PC-9 (cell line): ENCODE measurements around the gene CAPN5. TPM values are rescaled to one million over a fixed set of nuclear protein-coding genes. Genes with fewer than 3 reads are reported as not detected.

ENCODE experiments used
- BruUV-seq: library from RNA; stranded (reverse); fragments of 400-500 nt; replicated peaks from 2 replicates; lab custom pipeline; 2021; lab: Mats Ljungman, UMichigan
- CTCF ChIA-PET: fragments of 300-600 bp; sonication (Branson Sonifier 250); formaldehyde crosslinking; loops from one replicate; lab custom pipeline; 2022; ENCODE audit warnings: antibody characterized with exemption; lab: Charles Lee
- POLR2A ChIA-PET: fragments of 300-600 bp; sonication (Branson Sonifier 250); formaldehyde crosslinking; loops from one replicate; lab custom pipeline; 2022; ENCODE audit warnings: antibody characterized with exemption; ENCODE audit not compliant: unreplicated experiment; lab: Charles Lee
- DNase-seq, 2 experiments: peaks; one replicate each; pipeline versions ENCODE4 v3.0.0 to v3.0.0-alpha.2; 2015 to 2022; ENCODE audit warnings: mixed read lengths in 1 of 2
- H2AFZ ChIP-seq: fragments of 200-600 bp; sonication (generic); 2 replicates; pipeline ENCODE4 v1.8.1; 2017; ENCODE audit warnings: antibody characterized with exemption
- H3F3A ChIP-seq: fragments of 200-600 bp; sonication (generic); 2 replicates; pipeline ENCODE4 v1.8.1; 2017; ENCODE audit warnings: antibody characterized with exemption, mild to moderate bottlenecking, low read depth; ENCODE audit not compliant: insufficient read depth
- H3K27ac ChIP-seq: fragments of 200-600 bp; sonication (generic); 2 replicates; pipeline ENCODE4 v1.6.1; 2016; ENCODE audit warnings: mixed run types
- H3K27me3 ChIP-seq: fragments of 200-600 bp; sonication (generic); 2 replicates; pipeline ENCODE4 v1.6.1; 2016; ENCODE audit warnings: low read depth, mixed run types; ENCODE audit not compliant: insufficient read depth
- H3K36me3 ChIP-seq: fragments of 200-600 bp; sonication (generic); 2 replicates; pipeline ENCODE4 v1.6.1; 2016; ENCODE audit warnings: low read depth, mixed run types
- H3K4me1 ChIP-seq: fragments of 200-600 bp; sonication (generic); replicated peaks from 2 replicates; pipeline ENCODE4 v1.6.1; 2016; ENCODE audit warnings: mixed run types; ENCODE audit not compliant: insufficient read depth
- H3K4me2 ChIP-seq: fragments of 200-600 bp; sonication (generic); 2 replicates; pipeline ENCODE4 v1.6.1; 2017; ENCODE audit warnings: mixed run types
- H3K4me3 ChIP-seq: fragments of 200-600 bp; sonication (generic); 2 replicates; pipeline ENCODE4 v1.6.1; 2016; ENCODE audit warnings: mixed run types
- H3K79me2 ChIP-seq: fragments of 200-600 bp; sonication (generic); 2 replicates; pipeline ENCODE4 v1.6.1; 2017; ENCODE audit warnings: low read depth, mixed run types
- H3K9me2 ChIP-seq: fragments of 200-600 bp; sonication (generic); 2 replicates; pipeline ENCODE4 v1.8.1; 2017; ENCODE audit warnings: mild to moderate bottlenecking; ENCODE audit not compliant: insufficient read depth
- H3K9me3 ChIP-seq: fragments of 200-600 bp; sonication (generic); 2 replicates; pipeline ENCODE4 v1.8.1; 2016; ENCODE audit warnings: low read depth; ENCODE audit not compliant: insufficient read depth
- H4K20me1 ChIP-seq: fragments of 200-600 bp; sonication (generic); 2 replicates; pipeline ENCODE4 v1.8.1; 2017; ENCODE audit not compliant: insufficient read depth
- EZH2 ChIP-seq: fragments of 200-600 bp; sonication (generic); IDR thresholded peaks from 2 replicates; pipeline ENCODE4 v1.8.0; 2017; ENCODE audit warnings: antibody characterized with exemption, low read depth
- intact Hi-C: fragments of 100-400 bp; cut with micrococcal nuclease; formaldehyde crosslinking; loops from one replicate; pipeline ENCODE4 v1.10.0; 2022; ENCODE audit not compliant: unreplicated experiment
- total RNA-seq: library from RNA; stranded (reverse); gene quantifications from 2 replicates; pipeline ENCODE4 v1.2.3, GENCODE V29; 2021
- TF ChIP-seq, protein P1 (sequence below): fragments of 200-600 bp; sonication (generic); conservative IDR thresholded peaks from 2 replicates; pipeline ENCODE4 v1.6.1; 2017; ENCODE audit warnings: mixed run types, antibody characterized with exemption, mild to moderate bottlenecking, moderate library complexity

CAPN5 gene
- total RNA-seq, 1 experiment from 2014 or later: 9.9 TPM

DNA sequence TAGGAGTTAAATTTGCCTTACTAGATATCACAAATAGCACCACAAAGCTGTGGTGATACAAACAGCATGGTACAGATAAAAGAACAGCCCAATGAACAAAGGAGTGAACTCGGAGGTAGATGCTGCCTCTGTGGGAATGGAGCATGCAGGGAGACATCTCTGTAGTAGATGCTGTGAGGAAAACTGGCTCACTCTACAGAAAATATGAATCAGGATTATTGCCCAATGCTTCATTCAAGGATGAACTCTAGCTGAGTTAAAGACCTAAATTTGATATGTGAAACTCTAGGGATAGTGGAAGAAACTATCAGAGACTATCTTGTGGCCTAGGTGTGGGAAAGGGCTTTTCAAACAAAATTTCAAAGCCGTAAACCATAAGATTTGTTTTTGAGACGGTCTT lies 15.3 kb upstream of the CAPN5 start:
- no peak overlapping the region for H3K27ac ChIP-seq
- DNase-seq: no peak
- H3K79me2 ChIP-seq: no peaks in the 10 kb centered on the region
- TF ChIP-seq, protein P1, sequence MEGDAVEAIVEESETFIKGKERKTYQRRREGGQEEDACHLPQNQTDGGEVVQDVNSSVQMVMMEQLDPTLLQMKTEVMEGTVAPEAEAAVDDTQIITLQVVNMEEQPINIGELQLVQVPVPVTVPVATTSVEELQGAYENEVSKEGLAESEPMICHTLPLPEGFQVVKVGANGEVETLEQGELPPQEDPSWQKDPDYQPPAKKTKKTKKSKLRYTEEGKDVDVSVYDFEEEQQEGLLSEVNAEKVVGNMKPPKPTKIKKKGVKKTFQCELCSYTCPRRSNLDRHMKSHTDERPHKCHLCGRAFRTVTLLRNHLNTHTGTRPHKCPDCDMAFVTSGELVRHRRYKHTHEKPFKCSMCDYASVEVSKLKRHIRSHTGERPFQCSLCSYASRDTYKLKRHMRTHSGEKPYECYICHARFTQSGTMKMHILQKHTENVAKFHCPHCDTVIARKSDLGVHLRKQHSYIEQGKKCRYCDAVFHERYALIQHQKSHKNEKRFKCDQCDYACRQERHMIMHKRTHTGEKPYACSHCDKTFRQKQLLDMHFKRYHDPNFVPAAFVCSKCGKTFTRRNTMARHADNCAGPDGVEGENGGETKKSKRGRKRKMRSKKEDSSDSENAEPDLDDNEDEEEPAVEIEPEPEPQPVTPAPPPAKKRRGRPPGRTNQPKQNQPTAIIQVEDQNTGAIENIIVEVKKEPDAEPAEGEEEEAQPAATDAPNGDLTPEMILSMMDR: no peak
- no peak for TF ChIP-seq EZH2
- ChIA-PET CTCF (interaction anchor here (1.0 kb wide), 1 partner anchor 40 kb away, joined by 5 read pairs; no protein-coding TSS in a partner anchor), POLR2A (no interaction called here)
- intact Hi-C loops: no loop called here
- no peak overlapping the region for H3K4me2 ChIP-seq
- H3K4me1 ChIP-seq: peaks cover 5% of the 10 kb centered on the region
- H4K20me1 ChIP-seq: no peaks in the 10 kb centered on the region
- H3F3A ChIP-seq: peaks cover 7% of the 10 kb centered on the region; the same call in 1 of the 2 replicates
- 0 out of 2 replicates have a peak, but pooled peaks cover 12% of the 10 kb centered on the region for H3K9me3 ChIP-seq
- H3K27me3 ChIP-seq: 0 out of 2 replicates have a peak, but pooled peaks cover 5% of the 10 kb centered on the region
- no peak overlapping the region for H3K4me3 ChIP-seq
- H3K9me2 ChIP-seq: no peaks in the 10 kb centered on the region
- no peaks in the 10 kb centered on the region for H3K36me3 ChIP-seq
- no peak overlapping the region for H2AFZ ChIP-seq
- BruUV-seq: no TSS peak

DNA sequence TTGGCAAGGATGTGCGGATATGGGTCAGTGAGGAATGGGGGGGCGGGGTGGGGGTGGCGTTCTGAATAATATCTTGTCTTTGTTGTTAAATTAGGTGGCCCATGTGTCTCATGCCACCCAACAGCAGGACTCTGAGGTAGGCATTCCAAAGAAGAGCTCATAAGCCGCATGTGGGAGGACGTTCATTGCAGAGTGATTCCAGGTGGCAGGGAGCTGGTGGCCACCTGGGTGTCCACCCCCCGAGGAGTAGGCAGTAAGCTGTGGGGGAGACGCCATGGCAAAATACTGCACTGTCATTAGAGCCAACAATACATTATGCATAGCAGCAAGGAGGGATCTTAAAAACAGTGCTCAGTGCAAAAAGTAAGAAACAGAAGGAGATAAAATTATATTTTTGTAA lies 14.3 kb upstream of the CAPN5 start:
- no peaks in the 10 kb centered on the region for H3K4me1 ChIP-seq
- H3K9me3 ChIP-seq: peaks cover 16% of the 10 kb centered on the region; the same call in 1 of the 2 replicates
- BruUV-seq: no TSS peak
- ChIA-PET CTCF (interaction anchor here (0.7 to 0.8 kb wide), 2 partner anchors 10 to 22 kb away, joined by 3 to 4 read pairs; no protein-coding TSS in a partner anchor), POLR2A (no interaction called here)
- no peak overlapping the region for H3K4me2 ChIP-seq
- no peaks in the 10 kb centered on the region for H3K36me3 ChIP-seq
- no peak for TF ChIP-seq EZH2
- TF ChIP-seq, protein P1: no peak
- no peaks in the 10 kb centered on the region for H3K79me2 ChIP-seq
- intact Hi-C loops: no loop called here
- no peak overlapping the region for H2AFZ ChIP-seq
- H3K27ac ChIP-seq: no peak overlapping the region
- 0 out of 2 replicates have a peak, but pooled peaks cover 5% of the 10 kb centered on the region for H3K27me3 ChIP-seq
- no peak for DNase-seq
- no peak overlapping the region for H3K4me3 ChIP-seq
- no peaks in the 10 kb centered on the region for H3K9me2 ChIP-seq
- H3F3A ChIP-seq: no peaks in the 10 kb centered on the region
- no peaks in the 10 kb centered on the region for H4K20me1 ChIP-seq

- Histone ChIP-seq H3K79me2 (no peaks in the 10 kb centered on the region), H3K4me2 (no peak overlapping the region), H3K27ac (no peak overlapping the region), H3K4me1 (no peaks in the 10 kb centered on the region), H3K9me2 (no peaks in the 10 kb centered on the region), H3K27me3 (0 out of 2 replicates have a peak, but pooled peaks cover 11% of the 10 kb centered on the region), H3K4me3 (no peak overlapping the region), H3F3A (no peaks in the 10 kb centered on the region), H4K20me1 (no peaks in the 10 kb centered on the region), H2AFZ (no peak overlapping the region), H3K9me3 (peaks cover 16% of the 10 kb centered on the region; the same call in 1 of the 2 replicates), H3K36me3 (no peaks in the 10 kb centered on the region)
- POLR2A ChIA-PET: interaction anchor here (0.6 kb wide), 1 partner anchor 8 kb away, joined by 12 read pairs; no protein-coding TSS in a partner anchor
- CTCF ChIA-PET: interaction anchor here (0.6 to 0.7 kb wide), 2 partner anchors 9 kb away, joined by 3 read pairs; no protein-coding TSS in a partner anchor
- BruUV-seq: no TSS peak
- TF ChIP-seq, protein P1: no peak
- TF ChIP-seq EZH2: no peak
- intact Hi-C loops: no loop called here
- no peak for DNase-seq
These were observed 13.4 kb upstream of the CAPN5 start for GRCh38 chr11:77053217-77054015.
